Activated CD4-positive, alpha-beta T cell treated with anti-CD3 and anti-CD28 coated beads, Interleukin-10, Interleukin-2, amounts not matched to agents 100 ng/mL and 50 ng/mL, durations not matched to agents 16 hours and 8 hours (primary cell): ENCODE data around the gene SERTM2.

Experiments
- DNase-seq: peaks from one replicate; pipeline ENCODE4 v3.0.0-alpha.2; 2020

Gene SERTM2

DNA sequence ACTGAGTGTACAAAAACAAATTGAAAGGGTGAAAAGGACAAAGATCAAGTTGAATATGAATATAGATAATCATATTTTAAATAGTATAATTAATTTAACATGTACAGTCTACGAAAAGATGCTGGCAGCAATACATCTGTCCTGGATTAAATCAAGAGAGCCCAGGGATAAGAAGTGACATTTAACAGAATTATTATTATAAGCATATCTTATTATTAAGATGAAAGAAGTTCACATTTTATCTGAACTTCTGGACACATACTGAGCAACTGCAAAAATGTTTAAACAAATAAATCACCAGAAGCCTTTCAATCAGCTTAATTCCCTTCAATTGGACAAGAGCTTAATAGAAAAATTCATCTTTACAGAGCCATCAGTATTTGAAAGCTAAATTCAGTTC, 50.4 kb downstream of the SERTM2 start:
- DNase-seq, result no peak

DNA sequence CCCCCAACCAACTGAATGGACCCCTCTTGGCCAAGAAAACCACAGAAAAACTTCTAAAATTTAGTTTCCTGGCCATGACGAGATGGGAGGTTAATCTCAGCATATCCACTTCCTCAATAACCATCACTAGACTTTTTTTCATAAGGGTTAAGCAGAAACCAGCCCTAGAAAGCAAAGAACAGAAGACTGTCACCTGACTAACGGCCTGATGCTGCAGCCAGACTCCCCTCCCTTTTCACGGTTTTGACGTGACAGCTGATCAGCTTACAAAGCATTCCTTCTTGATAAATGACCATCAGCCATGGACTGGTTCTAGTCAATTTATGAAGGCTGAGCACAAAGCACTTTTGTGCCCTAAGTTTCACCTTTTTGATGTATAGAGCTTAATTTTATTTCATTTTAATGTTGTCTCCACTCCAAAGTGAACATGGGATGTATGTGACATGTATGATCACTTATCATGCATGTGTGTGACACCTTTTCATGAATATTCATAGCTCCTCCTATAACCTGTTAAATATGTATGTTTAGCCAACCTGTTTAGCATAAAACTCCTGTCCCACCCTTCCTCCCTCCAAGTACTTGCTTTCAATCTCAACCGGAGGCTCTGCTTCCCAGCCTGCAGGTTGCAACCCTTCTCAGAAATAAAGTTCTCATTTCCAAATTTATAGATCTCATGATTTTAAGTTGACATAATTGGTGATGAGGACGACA, 56.3 kb downstream of the SERTM2 start:
- DNase-seq, result no peak

DNA sequence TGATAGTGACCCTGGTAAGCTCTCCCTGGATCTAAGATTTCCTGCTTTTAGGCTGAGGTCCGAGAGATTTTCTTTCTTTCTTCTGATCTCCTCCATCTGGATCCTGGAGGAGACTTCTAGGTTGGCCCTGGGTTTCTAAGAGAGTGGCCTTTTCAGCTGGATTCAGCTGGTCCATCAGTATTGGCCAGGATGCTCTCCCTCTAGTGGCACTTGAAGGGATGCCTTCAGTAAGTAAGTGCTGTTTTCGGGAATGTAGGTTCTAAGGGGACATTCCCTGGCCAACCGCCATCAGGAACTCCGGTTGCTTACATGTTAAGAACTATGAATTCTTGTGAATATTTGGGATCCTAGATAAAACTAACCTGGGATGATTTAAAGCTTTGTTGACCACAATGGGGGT, 56.9 kb downstream of the SERTM2 start:
- DNase-seq, result no peak

DNA sequence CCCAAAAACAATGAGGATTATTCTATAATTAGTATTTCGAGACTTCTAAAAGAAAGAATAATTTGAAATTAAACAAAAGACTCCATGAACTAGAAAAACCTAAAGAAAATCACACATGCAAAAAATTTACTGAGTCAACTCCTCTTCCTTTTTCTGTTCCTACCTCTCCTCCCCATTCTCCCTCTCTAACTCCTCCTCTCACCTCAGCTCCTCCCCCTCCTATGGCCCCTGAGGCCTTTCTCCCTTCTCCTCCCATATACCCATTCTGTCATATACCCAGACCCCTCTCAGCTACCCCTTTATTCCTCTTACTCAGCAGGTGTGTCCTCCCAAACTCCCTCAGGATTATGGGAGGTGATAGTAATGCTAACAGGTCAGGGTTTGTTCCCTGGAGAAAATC, 57.4 kb downstream of the SERTM2 start:
- no peak for DNase-seq
